ENCODE data around the gene CHRM1.

The CHRM1 gene

GRCh38 chr11:62896049-62896448, 25.1 kb downstream of the CHRM1 start:
- no peak overlapping the region for H3K4me3 ChIP-seq (ENCODE audit: low read length)
- 88% methylated on average over 9 of the region's 10 CpGs for WGBS

GRCh38 chr11:62895501-62895900, 25.7 kb downstream of the CHRM1 start:
- H3K9me3 ChIP-seq (ENCODE audit: insufficient read depth, low read depth, low read length): no peaks in the 10 kb centered on the region
- H3K9ac ChIP-seq (ENCODE audit: low read depth, low read length): no peak overlapping the region
- no peaks in the 10 kb centered on the region for H3K27me3 ChIP-seq (ENCODE audit: insufficient read depth, low read length)
- H3K4me3 ChIP-seq (ENCODE audit: low read length): no peak overlapping the region
- H3K36me3 ChIP-seq (ENCODE audit: insufficient read depth, low read length): no peaks in the 10 kb centered on the region
- no peak overlapping the region for H3K27ac ChIP-seq (ENCODE audit: low read depth, low read length)
- WGBS: 91% methylated on average over 6 of the region's 6 CpGs
- H3K4me1 ChIP-seq (ENCODE audit: insufficient read depth, low read length): peaks cover 5% of the 10 kb centered on the region

More at GRCh38 chr11:62896049-62896448, 25.1 kb downstream of the CHRM1 start:
- H3K36me3 ChIP-seq (ENCODE audit: insufficient read depth, low read length): no peaks in the 10 kb centered on the region
- H3K9me3 ChIP-seq (ENCODE audit: insufficient read depth, low read depth, low read length): no peaks in the 10 kb centered on the region
- peaks cover 5% of the 10 kb centered on the region for H3K4me1 ChIP-seq (ENCODE audit: insufficient read depth, low read length)
- H3K9ac ChIP-seq (ENCODE audit: low read depth, low read length): no peak overlapping the region
- no peaks in the 10 kb centered on the region for H3K27me3 ChIP-seq (ENCODE audit: insufficient read depth, low read length)
- H3K27ac ChIP-seq (ENCODE audit: low read depth, low read length): no peak overlapping the region

GRCh38 chr11:62892077-62892922, 28.9 kb downstream of the CHRM1 start:
- Histone ChIP-seq H3K27me3 (ENCODE audit: insufficient read depth, low read length) (no peaks in the 10 kb centered on the region), H3K4me3 (ENCODE audit: low read length) (no peak overlapping the region), H3K9ac (ENCODE audit: low read depth, low read length) (no peak overlapping the region), H3K27ac (ENCODE audit: low read depth, low read length) (no peak overlapping the region; the same call in 1 of the 2 replicates), H3K4me1 (ENCODE audit: insufficient read depth, low read length) (peaks cover 4% of the 10 kb centered on the region), H3K36me3 (ENCODE audit: insufficient read depth, low read length) (peaks cover 26% of the 10 kb centered on the region), H3K9me3 (ENCODE audit: insufficient read depth, low read depth, low read length) (no peaks in the 10 kb centered on the region)
- WGBS: 91% methylated on average over 10 of the region's 10 CpGs

- Histone ChIP-seq H3K27me3 (ENCODE audit: insufficient read depth, low read length) (no peaks in the 10 kb centered on the region), H3K27ac (ENCODE audit: low read depth, low read length) (peak overlapping the region; percentile 38; the same call in 1 of the 2 replicates), H3K9me3 (ENCODE audit: insufficient read depth, low read depth, low read length) (no peaks in the 10 kb centered on the region), H3K4me3 (ENCODE audit: low read length) (no peak overlapping the region), H3K36me3 (ENCODE audit: insufficient read depth, low read length) (peaks cover 52% of the 10 kb centered on the region), H3K4me1 (ENCODE audit: insufficient read depth, low read length) (no peaks in the 10 kb centered on the region), H3K9ac (ENCODE audit: low read depth, low read length) (no peak overlapping the region)
- WGBS: 92% methylated on average over 9 of the region's 11 CpGs
These were observed 31.4 kb downstream of the CHRM1 start for GRCh38 chr11:62889484-62890437.

- Histone ChIP-seq H3K27ac (ENCODE audit: low read depth, low read length) (peak overlapping the region; percentile 38; the same call in 1 of the 2 replicates), H3K4me1 (ENCODE audit: insufficient read depth, low read length) (no peaks in the 10 kb centered on the region), H3K27me3 (ENCODE audit: insufficient read depth, low read length) (no peaks in the 10 kb centered on the region), H3K36me3 (ENCODE audit: insufficient read depth, low read length) (peaks cover 58% of the 10 kb centered on the region), H3K4me3 (ENCODE audit: low read length) (no peak overlapping the region), H3K9me3 (ENCODE audit: insufficient read depth, low read depth, low read length) (no peaks in the 10 kb centered on the region), H3K9ac (ENCODE audit: low read depth, low read length) (no peak overlapping the region)
- 92% methylated on average over 2 of the region's 2 CpGs for WGBS
These were observed 32.1 kb downstream of the CHRM1 start for GRCh38 chr11:62889126-62889483.

GRCh38 chr11:62888406-62888805, 32.8 kb downstream of the CHRM1 start:
- WGBS: 95% methylated on average over 14 of the region's 14 CpGs
- Histone ChIP-seq H3K27me3 (ENCODE audit: insufficient read depth, low read length) (no peaks in the 10 kb centered on the region), H3K9ac (ENCODE audit: low read depth, low read length) (no peak overlapping the region)

GRCh38 chr11:62885137-62885750, 35.9 kb downstream of the CHRM1 start:
- peaks cover 83% of the 10 kb centered on the region for H3K36me3 ChIP-seq (ENCODE audit: insufficient read depth, low read length)
- no peaks in the 10 kb centered on the region for H3K9me3 ChIP-seq (ENCODE audit: insufficient read depth, low read depth, low read length)
- H3K27ac ChIP-seq (ENCODE audit: low read depth, low read length): no peak overlapping the region; the same call in 1 of the 2 replicates
- H3K27me3 ChIP-seq (ENCODE audit: insufficient read depth, low read length): no peaks in the 10 kb centered on the region
- WGBS: 96% methylated on average over 11 of the region's 11 CpGs
- no peak overlapping the region for H3K9ac ChIP-seq (ENCODE audit: low read depth, low read length)
- H3K4me1 ChIP-seq (ENCODE audit: insufficient read depth, low read length): peaks cover 15% of the 10 kb centered on the region
- no peak overlapping the region for H3K4me3 ChIP-seq (ENCODE audit: low read length)

More at GRCh38 chr11:62888406-62888805, 32.8 kb downstream of the CHRM1 start:
- H3K4me3 ChIP-seq (ENCODE audit: low read length): no peak overlapping the region
- H3K36me3 ChIP-seq (ENCODE audit: insufficient read depth, low read length): peaks cover 65% of the 10 kb centered on the region
- H3K4me1 ChIP-seq (ENCODE audit: insufficient read depth, low read length): peaks cover 5% of the 10 kb centered on the region
- H3K9me3 ChIP-seq (ENCODE audit: insufficient read depth, low read depth, low read length): no peaks in the 10 kb centered on the region
- H3K27ac ChIP-seq (ENCODE audit: low read depth, low read length): no peak overlapping the region; the same call in 1 of the 2 replicates

- peak overlapping the region; percentile 97; the same call in 1 of the 2 replicates for H3K9ac ChIP-seq (ENCODE audit: low read depth, low read length)
- no peaks in the 10 kb centered on the region for H3K9me3 ChIP-seq (ENCODE audit: insufficient read depth, low read depth, low read length)
- WGBS: 91% methylated on average over 3 of the region's 3 CpGs
- H3K27ac ChIP-seq (ENCODE audit: low read depth, low read length): peak overlapping the region; percentile 100; the same call in 1 of the 2 replicates
- peak overlapping the region; percentile 81; the same call in 1 of the 2 replicates for H3K4me3 ChIP-seq (ENCODE audit: low read length)
- H3K36me3 ChIP-seq (ENCODE audit: insufficient read depth, low read length): peaks cover 83% of the 10 kb centered on the region
- H3K27me3 ChIP-seq (ENCODE audit: insufficient read depth, low read length): no peaks in the 10 kb centered on the region
- peaks cover 26% of the 10 kb centered on the region for H3K4me1 ChIP-seq (ENCODE audit: insufficient read depth, low read length)
These were observed 37.5 kb downstream of the CHRM1 start for GRCh38 chr11:62883673-62884072.

- Histone ChIP-seq H3K27ac (ENCODE audit: low read depth, low read length) (peak overlapping the region; percentile 100), H3K4me3 (ENCODE audit: low read length) (peak overlapping the region; percentile 81), H3K9ac (ENCODE audit: low read depth, low read length) (peak overlapping the region; percentile 97), H3K4me1 (ENCODE audit: insufficient read depth, low read length) (peaks cover 26% of the 10 kb centered on the region), H3K36me3 (ENCODE audit: insufficient read depth, low read length) (peaks cover 79% of the 10 kb centered on the region), H3K9me3 (ENCODE audit: insufficient read depth, low read depth, low read length) (no peaks in the 10 kb centered on the region), H3K27me3 (ENCODE audit: insufficient read depth, low read length) (no peaks in the 10 kb centered on the region)
- WGBS: 78% methylated on average over 5 of the region's 5 CpGs
These were observed 38.2 kb downstream of the CHRM1 start for GRCh38 chr11:62882788-62883501.

- Histone ChIP-seq H3K4me3 (ENCODE audit: low read length) (peak overlapping the region; percentile 81), H3K27me3 (ENCODE audit: insufficient read depth, low read length) (no peaks in the 10 kb centered on the region), H3K9ac (ENCODE audit: low read depth, low read length) (peak overlapping the region; percentile 97), H3K27ac (ENCODE audit: low read depth, low read length) (peak overlapping the region; percentile 100), H3K4me1 (ENCODE audit: insufficient read depth, low read length) (peaks cover 26% of the 10 kb centered on the region), H3K36me3 (ENCODE audit: insufficient read depth, low read length) (peaks cover 79% of the 10 kb centered on the region), H3K9me3 (ENCODE audit: insufficient read depth, low read depth, low read length) (no peaks in the 10 kb centered on the region)
- WGBS: 61% methylated on average over 6 of the region's 6 CpGs
These were observed 38.8 kb downstream of the CHRM1 start for GRCh38 chr11:62882431-62882749.

Measured in HUES64 (cell line).